Measurements from ENCODE around the gene LRRC4C.
"Not testable (repeated sequence)": the region's sequence is repeated elsewhere in the genome, so short reads cannot be mapped to it uniquely, and the experiment has no call there.

Gene LRRC4C

GRCh38 chr11:40974186-40974795 is 485.2 kb downstream of the LRRC4C start:
- Histone ChIP-seq H3K4me3 (no peak overlapping the region), H3K27ac (no peak overlapping the region)

GRCh38 chr11:40958707-40959106 is 500.7 kb downstream of the LRRC4C start:
- no peak overlapping the region for H3K4me3 ChIP-seq
- no peak overlapping the region for H3K27ac ChIP-seq

- Histone ChIP-seq H3K4me3 (no peak overlapping the region), H3K27ac (no peak overlapping the region)
These were observed 507.0 kb downstream of the LRRC4C start for GRCh38 chr11:40952479-40952878.

- H3K4me3 ChIP-seq, result no peak overlapping the region
- no peak overlapping the region for H3K27ac ChIP-seq
These were observed 521.5 kb downstream of the LRRC4C start for GRCh38 chr11:40938002-40938401.

GRCh38 chr11:40924915-40925314 is 534.5 kb downstream of the LRRC4C start:
- no peak overlapping the region for H3K4me3 ChIP-seq
- no peak overlapping the region for H3K27ac ChIP-seq

GRCh38 chr11:40921246-40921645 is 538.2 kb downstream of the LRRC4C start:
- Histone ChIP-seq H3K4me3 (no peak overlapping the region), H3K27ac (no peak overlapping the region)

GRCh38 chr11:40910774-40911173 is 548.7 kb downstream of the LRRC4C start:
- H3K4me3 ChIP-seq, H3K27ac ChIP-seq: not testable (repeated sequence)

- H3K27ac ChIP-seq, result no peak overlapping the region
- H3K4me3 ChIP-seq, result no peak overlapping the region
These were observed 565.0 kb downstream of the LRRC4C start for GRCh38 chr11:40894501-40894900.

GRCh38 chr11:40885250-40885954 is 574.0 kb downstream of the LRRC4C start:
- H3K4me3 ChIP-seq, result no peak overlapping the region
- no peak overlapping the region for H3K27ac ChIP-seq

GRCh38 chr11:40882301-40882700 is 577.2 kb downstream of the LRRC4C start:
- Histone ChIP-seq H3K4me3 (no peak overlapping the region), H3K27ac (no peak overlapping the region)

GRCh38 chr11:40879911-40880310 is 579.5 kb downstream of the LRRC4C start:
- Histone ChIP-seq H3K4me3 (no peak overlapping the region), H3K27ac (no peak overlapping the region)

GRCh38 chr11:40877981-40878380 is 581.5 kb downstream of the LRRC4C start:
- Histone ChIP-seq H3K4me3 (no peak overlapping the region), H3K27ac (no peak overlapping the region)

GRCh38 chr11:40877256-40877655 is 582.2 kb downstream of the LRRC4C start:
- Histone ChIP-seq H3K27ac (no peak overlapping the region), H3K4me3 (no peak overlapping the region)

- H3K4me3 ChIP-seq, result no peak overlapping the region
- peak overlapping the region in 1 of 21 experiments; percentile 35 for H3K27ac ChIP-seq
These were observed 591.3 kb downstream of the LRRC4C start for GRCh38 chr11:40867991-40868632.

- not testable (repeated sequence) for H3K27ac ChIP-seq, H3K4me3 ChIP-seq
These were observed 601.7 kb downstream of the LRRC4C start for GRCh38 chr11:40857754-40858153.

GRCh38 chr11:40842750-40843339 is 616.6 kb downstream of the LRRC4C start:
- Histone ChIP-seq H3K4me3 (no peak overlapping the region), H3K27ac (no peak overlapping the region)

GRCh38 chr11:40841231-40841630 is 618.2 kb downstream of the LRRC4C start:
- Histone ChIP-seq H3K4me3 (no peak overlapping the region), H3K27ac (no peak overlapping the region)

- Histone ChIP-seq H3K27ac (no peak overlapping the region), H3K4me3 (no peak overlapping the region)
These were observed 621.2 kb downstream of the LRRC4C start for GRCh38 chr11:40838181-40838683.

GRCh38 chr11:40827116-40827515 is 632.3 kb downstream of the LRRC4C start:
- no peak overlapping the region for H3K4me3 ChIP-seq
- H3K27ac ChIP-seq, result no peak overlapping the region

- Histone ChIP-seq H3K4me3 (no peak overlapping the region), H3K27ac (no peak overlapping the region)
These were observed 632.9 kb downstream of the LRRC4C start for GRCh38 chr11:40826601-40827000.

Measured in skin epidermis (tissue), 12 donors.